SK-N-SH (cell line): ENCODE data around the gene TTC38. TPM values are rescaled to one million over a fixed set of nuclear protein-coding genes. Genes with fewer than 3 reads are reported as not detected.

Experiments
- CTCF ChIA-PET: fragments of 300-600, 350-600 bp; formaldehyde crosslinking; extraction: SDS; loops from one replicate; lab custom pipeline; 2021; lab: Yijun Ruan, JAX
- POLR2A ChIA-PET: fragments of 350-600 bp; sonication (Branson Sonifier 250); formaldehyde crosslinking; extraction: SDS; loops from one replicate; lab custom pipeline; 2020; ENCODE audit warnings: antibody characterized with exemption, inconsistent platforms; lab: Yijun Ruan, JAX
- DNase-seq: peaks from one replicate; pipeline ENCODE4 v3.0.0; 2012
- H2AFZ ChIP-seq: fragments of 200-600 bp; sonication (generic); 2 replicates; pipeline ENCODE4 v1.8.1; 2016; ENCODE audit warnings: antibody characterized with exemption, mild to moderate bottlenecking, low read depth
- H3F3A ChIP-seq: fragments of 200-600 bp; sonication (generic); replicated peaks from 2 replicates; pipeline ENCODE3; 2016; ENCODE audit warnings: antibody characterized with exemption, mild to moderate bottlenecking; ENCODE audit not compliant: insufficient read depth
- H3K27ac ChIP-seq, 2 experiments: fragments of 200-500 bp in 1 of 2; fragments of 200-600 bp in 1 of 2; sonication (Bioruptor generic) in 1 of 2; sonication (generic), shearing (Covaris generic) in 1 of 2; 2 replicates each; pipeline versions ENCODE4 v1.5.1 to v1.6.1; 2014 to 2016; ENCODE audit warnings: low read depth in 2 of 2, inconsistent platforms in 1 of 2, low read length in 1 of 2, mild to moderate bottlenecking in 1 of 2, mixed read lengths in 1 of 2
- H3K27me3 ChIP-seq: fragments of 200-600 bp; sonication (generic), shearing (Covaris generic); 2 replicates; pipeline ENCODE4 v1.6.1; 2016; ENCODE audit warnings: mixed run types; ENCODE audit not compliant: insufficient read depth
- H3K36me3 ChIP-seq, 2 experiments: fragments of 200-500 bp in 1 of 2; fragments of 200-600 bp in 1 of 2; sonication (Bioruptor generic) in 1 of 2; sonication (generic) in 1 of 2; replicated peaks in 1 of 2; 2 replicates each; pipeline versions ENCODE3 to v1.5.1; 2014 to 2016; ENCODE audit warnings: low read length in 1 of 2, mild to moderate bottlenecking in 1 of 2; ENCODE audit not compliant: insufficient read depth in 2 of 2, control insufficient read depth in 1 of 2
- H3K4me1 ChIP-seq, 2 experiments: fragments of 200-500 bp in 1 of 2; fragments of 200-600 bp in 1 of 2; sonication (Bioruptor generic) in 1 of 2; sonication (generic), shearing (Covaris generic) in 1 of 2; 2 replicates each; pipeline versions ENCODE4 v1.5.1 to v1.6.1; 2014 to 2016; ENCODE audit warnings: low read depth in 1 of 2, low read length in 1 of 2, mixed run types in 1 of 2; ENCODE audit not compliant: insufficient read depth in 2 of 2, control insufficient read depth in 1 of 2
- H3K4me2 ChIP-seq: fragments of 200-600 bp; sonication (generic), shearing (Covaris generic); 2 replicates; pipeline ENCODE4 v1.6.1; 2017; ENCODE audit warnings: mixed run types
- H3K4me3 ChIP-seq, 2 experiments: fragments of 200-500 bp in 1 of 2; fragments of 200-600 bp in 1 of 2; sonication (Bioruptor generic) in 1 of 2; sonication (generic), shearing (Covaris generic) in 1 of 2; 2 replicates each; pipeline versions ENCODE4 v1.5.1 to v1.8.1; 2014 to 2016; ENCODE audit warnings: low read depth in 2 of 2, inconsistent platforms in 1 of 2, low read length in 1 of 2, mild to moderate bottlenecking in 1 of 2, mixed read lengths in 1 of 2, moderate library complexity in 1 of 2
- H3K79me2 ChIP-seq: fragments of 200-600 bp; sonication (generic); 2 replicates; pipeline ENCODE4 v1.8.1; 2017; ENCODE audit warnings: mild to moderate bottlenecking; ENCODE audit not compliant: insufficient read depth
- H3K9ac ChIP-seq: fragments of 200-600 bp; sonication (generic); 2 replicates; pipeline ENCODE4 v1.6.1; 2017; ENCODE audit warnings: mixed run types
- H3K9me2 ChIP-seq: fragments of 200-600 bp; sonication (generic); 2 replicates; pipeline ENCODE4 v1.6.1; 2017; ENCODE audit warnings: mixed run types
- H3K9me3 ChIP-seq: fragments of 200-600 bp; sonication (generic); 2 replicates; pipeline ENCODE4 v1.6.1; 2017; ENCODE audit warnings: mixed run types, mild to moderate bottlenecking, moderate library complexity
- H4K20me1 ChIP-seq: fragments of 200-600 bp; sonication (generic); 2 replicates; pipeline ENCODE4 v1.6.1; 2017; ENCODE audit warnings: mild to moderate bottlenecking, mixed run types; ENCODE audit not compliant: insufficient read depth
- FOXJ3 ChIP-seq: sonication (generic); formaldehyde crosslinking; IDR thresholded peaks from 2 replicates; pipeline ENCODE4 v1.5.1; 2020; ENCODE audit warnings: mild to moderate bottlenecking, missing genetic modification reagents
- JUND ChIP-seq: IDR thresholded peaks from 2 replicates; pipeline ENCODE4 v1.4.0; 2012
- NRF1 ChIP-seq: IDR thresholded peaks from 2 replicates; pipeline ENCODE4 v1.6.1; 2012; ENCODE audit warnings: low read depth, mild to moderate bottlenecking, low read length
- POLR2AphosphoS5 ChIP-seq: IDR thresholded peaks from 2 replicates; pipeline ENCODE4 v1.6.1; 2012; ENCODE audit warnings: low read depth, low read length
- REST ChIP-seq: IDR thresholded peaks from 2 replicates; pipeline ENCODE4 v1.6.1; 2012; ENCODE audit warnings: mild to moderate bottlenecking, low read depth, low read length, moderate library complexity
- RFX5 ChIP-seq: IDR thresholded peaks from 2 replicates; pipeline ENCODE4 v1.6.1; 2012; ENCODE audit warnings: mild to moderate bottlenecking, improper control_type of control experiment, low read length
- TAF1 ChIP-seq: IDR thresholded peaks from 2 replicates; pipeline ENCODE4 v1.6.1; 2012; ENCODE audit warnings: low read depth, mild to moderate bottlenecking, low read length, moderate library complexity, borderline replicate concordance
- TCF12 ChIP-seq: IDR thresholded peaks from 2 replicates; pipeline ENCODE4 v1.4.0; 2012
- USF1 ChIP-seq: IDR thresholded peaks from 2 replicates; pipeline ENCODE4 v1.4.0; 2012; ENCODE audit warnings: low read depth, borderline replicate concordance
- YY1 ChIP-seq: IDR thresholded peaks from 2 replicates; pipeline ENCODE4 v1.4.0; 2012; ENCODE audit warnings: low read depth, mild to moderate bottlenecking
- WGBS: methylation state at CpG from one replicate; pipeline ENCODE4 v1.1.6; 2017; ENCODE audit warnings: low lambda C conversion rate; 5-methylcytosine and 5-hydroxymethylcytosine counted together
- polyA plus RNA-seq, 3 experiments: library from polyadenylated mRNA; depleted of rRNA; stranded (reverse); fragments of >200 nt; gene quantifications; 2 replicates each; pipeline ENCODE4 v1.2.3, GENCODE V29; 2012
- TF ChIP-seq, protein P1 (sequence below): IDR thresholded peaks from 2 replicates; pipeline ENCODE4 v1.4.0; 2012; ENCODE audit warnings: low read depth, borderline replicate concordance

Gene TTC38
- polyA plus RNA-seq, 1 of the 3 experiments (the other 2 are of a cell fraction) = 24.0 TPM

- Histone ChIP-seq H3K4me2 (no peak overlapping the region), H3F3A (peaks cover 4% of the 10 kb centered on the region), H3K4me3 (no peak overlapping the region), H3K9me2 (no peaks in the 10 kb centered on the region), H4K20me1 (no peaks in the 10 kb centered on the region), H3K9ac (no peak overlapping the region), H3K27ac (no peak overlapping the region), H3K4me1 (peaks cover 5 to 21% of the 10 kb centered on the region in 2 experiments; a peak in 3 of 4 replicates), H3K9me3 (no peaks in the 10 kb centered on the region), H2AFZ (no peak overlapping the region), H3K27me3 (no peaks in the 10 kb centered on the region), H3K79me2 (peaks cover 30% of the 10 kb centered on the region), H3K36me3 (peaks cover 8 to 9% of the 10 kb centered on the region in 2 experiments)
- CTCF ChIA-PET = interaction anchor here (1.7 to 5.8 kb wide), 2 partner anchors 173 to 288 kb away, joined by 4 to 45 read pairs; no protein-coding TSS in a partner anchor
- POLR2A ChIA-PET = interaction anchor here (1.1 kb wide), 1 partner anchor 25 kb away, joined by 4 read pairs; no protein-coding TSS in a partner anchor
- TF ChIP-seq YY1 (no peak), REST (no peak), TAF1 (no peak), NRF1 (no peak), TCF12 (no peak), USF1 (no peak), RFX5 (no peak), JUND (no peak), POLR2AphosphoS5 (no peak), FOXJ3 (CRISPR knock-in tag) (no peak)
- TF ChIP-seq, protein P1, sequence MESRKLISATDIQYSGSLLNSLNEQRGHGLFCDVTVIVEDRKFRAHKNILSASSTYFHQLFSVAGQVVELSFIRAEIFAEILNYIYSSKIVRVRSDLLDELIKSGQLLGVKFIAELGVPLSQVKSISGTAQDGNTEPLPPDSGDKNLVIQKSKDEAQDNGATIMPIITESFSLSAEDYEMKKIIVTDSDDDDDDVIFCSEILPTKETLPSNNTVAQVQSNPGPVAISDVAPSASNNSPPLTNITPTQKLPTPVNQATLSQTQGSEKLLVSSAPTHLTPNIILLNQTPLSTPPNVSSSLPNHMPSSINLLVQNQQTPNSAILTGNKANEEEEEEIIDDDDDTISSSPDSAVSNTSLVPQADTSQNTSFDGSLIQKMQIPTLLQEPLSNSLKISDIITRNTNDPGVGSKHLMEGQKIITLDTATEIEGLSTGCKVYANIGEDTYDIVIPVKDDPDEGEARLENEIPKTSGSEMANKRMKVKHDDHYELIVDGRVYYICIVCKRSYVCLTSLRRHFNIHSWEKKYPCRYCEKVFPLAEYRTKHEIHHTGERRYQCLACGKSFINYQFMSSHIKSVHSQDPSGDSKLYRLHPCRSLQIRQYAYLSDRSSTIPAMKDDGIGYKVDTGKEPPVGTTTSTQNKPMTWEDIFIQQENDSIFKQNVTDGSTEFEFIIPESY = no peak
- no peak for DNase-seq
- 100% methylated on average over 2 of the region's 2 CpGs for WGBS
Observed at GRCh38 chr22:46294784-46295183, 27.0 kb downstream of the TTC38 start.
